GM12801 (cell line): ENCODE data around the gene MYOZ2.

Source experiments
- TF ChIP-seq, protein P1 (sequence below): IDR thresholded peaks from one replicate; pipeline ENCODE4 v1.5.1; 2011; ENCODE audit warnings: control low read depth; ENCODE audit not compliant: insufficient read length; ENCODE audit errors: extremely low read depth

MYOZ2 gene

GRCh38 chr4:119100655-119101054 lies 35.0 kb upstream of the MYOZ2 start:
- TF ChIP-seq, protein P1, sequence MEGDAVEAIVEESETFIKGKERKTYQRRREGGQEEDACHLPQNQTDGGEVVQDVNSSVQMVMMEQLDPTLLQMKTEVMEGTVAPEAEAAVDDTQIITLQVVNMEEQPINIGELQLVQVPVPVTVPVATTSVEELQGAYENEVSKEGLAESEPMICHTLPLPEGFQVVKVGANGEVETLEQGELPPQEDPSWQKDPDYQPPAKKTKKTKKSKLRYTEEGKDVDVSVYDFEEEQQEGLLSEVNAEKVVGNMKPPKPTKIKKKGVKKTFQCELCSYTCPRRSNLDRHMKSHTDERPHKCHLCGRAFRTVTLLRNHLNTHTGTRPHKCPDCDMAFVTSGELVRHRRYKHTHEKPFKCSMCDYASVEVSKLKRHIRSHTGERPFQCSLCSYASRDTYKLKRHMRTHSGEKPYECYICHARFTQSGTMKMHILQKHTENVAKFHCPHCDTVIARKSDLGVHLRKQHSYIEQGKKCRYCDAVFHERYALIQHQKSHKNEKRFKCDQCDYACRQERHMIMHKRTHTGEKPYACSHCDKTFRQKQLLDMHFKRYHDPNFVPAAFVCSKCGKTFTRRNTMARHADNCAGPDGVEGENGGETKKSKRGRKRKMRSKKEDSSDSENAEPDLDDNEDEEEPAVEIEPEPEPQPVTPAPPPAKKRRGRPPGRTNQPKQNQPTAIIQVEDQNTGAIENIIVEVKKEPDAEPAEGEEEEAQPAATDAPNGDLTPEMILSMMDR, result no peak

DNA sequence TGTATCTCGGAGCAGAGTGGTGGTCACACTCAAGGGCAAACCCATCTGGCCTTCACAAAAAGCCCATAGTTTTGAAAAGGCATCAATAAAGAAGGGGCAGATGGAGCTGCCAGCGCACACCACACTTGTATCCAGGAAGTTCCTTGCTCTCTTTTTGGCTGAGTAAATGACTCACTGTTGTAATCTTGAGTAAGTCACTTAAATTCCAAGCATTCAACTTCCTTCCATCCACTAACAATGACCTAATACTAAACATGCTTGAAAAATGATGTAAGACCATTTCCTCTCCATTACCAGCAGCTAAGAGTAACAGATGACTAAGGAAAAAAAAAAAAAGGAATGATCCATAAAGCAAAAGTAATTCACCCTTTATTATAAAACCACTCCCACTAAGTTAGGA lies 32.4 kb upstream of the MYOZ2 start:
- TF ChIP-seq, protein P1, result no peak

GRCh38 chr4:119104644-119105273 lies 30.9 kb upstream of the MYOZ2 start:
- TF ChIP-seq, protein P1, result no peak

DNA sequence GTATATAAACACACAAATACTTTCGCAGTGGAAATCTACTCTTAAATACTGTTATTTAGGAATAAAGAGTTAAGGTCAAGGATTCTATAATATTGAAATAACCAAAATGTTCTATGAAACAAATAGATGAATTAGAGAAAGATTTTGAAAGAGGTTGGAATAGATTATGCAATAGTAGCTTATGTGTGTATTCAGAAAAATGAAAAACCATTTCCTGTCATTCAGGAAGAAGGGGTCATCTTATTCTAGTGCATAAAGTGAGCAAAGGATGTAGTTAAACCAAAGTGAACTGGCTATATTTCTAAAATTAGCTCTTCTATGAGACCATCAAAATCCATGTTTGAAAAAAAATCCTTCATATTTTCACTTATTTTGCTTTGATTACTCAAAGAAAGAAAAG lies 30.0 kb upstream of the MYOZ2 start:
- TF ChIP-seq, protein P1, result no peak

GRCh38 chr4:119106036-119107000 lies 29.3 kb upstream of the MYOZ2 start:
- TF ChIP-seq, protein P1, result no peak

GRCh38 chr4:119110121-119110520 lies 25.5 kb upstream of the MYOZ2 start:
- TF ChIP-seq, protein P1, result no peak

DNA sequence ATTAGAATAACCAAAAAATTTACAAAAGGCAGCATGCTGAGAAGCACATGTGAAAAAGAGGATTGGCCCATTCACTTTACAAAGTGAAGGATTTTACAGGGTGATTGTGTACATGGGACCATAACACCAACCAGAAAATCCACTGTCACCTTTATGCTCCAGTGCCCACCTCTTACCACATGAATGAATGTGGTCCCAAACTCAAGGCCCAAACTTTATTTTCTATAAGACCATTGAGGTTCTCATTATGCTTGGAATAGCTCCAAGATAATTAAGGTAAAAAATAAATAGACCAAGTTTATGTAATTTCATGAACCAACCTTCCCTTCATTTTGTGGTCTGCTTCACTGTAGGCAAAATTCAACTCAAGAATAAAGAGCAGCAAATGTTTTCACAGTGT lies 24.3 kb upstream of the MYOZ2 start:
- TF ChIP-seq, protein P1, result no peak
